Peyer's patch (tissue), 4 donors: ENCODE results near the gene C1orf52.

Experiments used
- CTCF ChIP-seq, 6 experiments: fragments of 450-650 bp in 4 of 6; fragments of 200-600 bp in 2 of 6; sonication (generic) in 1 of 6; IDR thresholded peaks; one replicate each; pipeline ENCODE4 v1.5.1; 2017 to 2019; ENCODE audit warnings: antibody characterized with exemption in 6 of 6, mild to moderate bottlenecking in 3 of 6, moderate library complexity in 1 of 6
- POLR2A ChIP-seq, 2 donors: fragments of 450-650 bp; IDR thresholded peaks; one replicate each; pipeline ENCODE4 v1.5.1; 2017; ENCODE audit warnings: antibody characterized with exemption in 2 of 2, mild to moderate bottlenecking in 2 of 2, moderate library complexity in 2 of 2

GRCh38 chr1:85223334-85223733 lies 36.1 kb downstream of the C1orf52 start:
- TF ChIP-seq CTCF (IDR thresholded peaks at IDR 0.05) = no peak
- no peak for TF ChIP-seq POLR2A (IDR thresholded peaks at IDR 0.05)
